PFSK-1 (cell line): ENCODE data around the gene CCHCR1.

ENCODE experiments used
- FOXP2 ChIP-seq: optimal IDR thresholded peaks from 2 replicates; pipeline ENCODE3; 2011; ENCODE audit warnings: borderline replicate concordance, control low read depth, inconsistent platforms; ENCODE audit not compliant: insufficient read depth; ENCODE audit errors: extremely low read length, extremely low read depth
- POLR2AphosphoS5 ChIP-seq: IDR thresholded peaks from 2 replicates; pipeline ENCODE4 v1.6.1; 2012; ENCODE audit warnings: low read depth, mild to moderate bottlenecking, control low read depth, low read length, moderate library complexity
- REST ChIP-seq, 2 experiments: IDR thresholded peaks; 2 replicates each; pipeline versions ENCODE4 v1.6.1 to v1.8.0; 2011 to 2012; ENCODE audit warnings: low read depth in 2 of 2, low read length in 2 of 2, control low read depth in 1 of 2, inconsistent platforms in 1 of 2, mild to moderate bottlenecking in 1 of 2, moderate library complexity in 1 of 2; ENCODE audit not compliant: insufficient read depth in 1 of 2
- SIN3A ChIP-seq: IDR thresholded peaks from 2 replicates; pipeline ENCODE4 v1.6.1; 2012; ENCODE audit warnings: mild to moderate bottlenecking, low read length, moderate library complexity, borderline replicate concordance; ENCODE audit not compliant: insufficient read depth
- TAF1 ChIP-seq: IDR thresholded peaks from 2 replicates; pipeline ENCODE4 v1.6.1; 2012; ENCODE audit warnings: low read length, control low read depth, borderline replicate concordance; ENCODE audit not compliant: insufficient read depth

CCHCR1 gene

GRCh38 chr6:31114541-31114878, 43.1 kb downstream of the CCHCR1 start, which contains the start of gene PSORS1C1:
Gene PSORS1C1, plus strand, starts transcription at chr6:31114800. Its CDS starts 14,833 bp downstream, at chr6:31129633.
- TF ChIP-seq REST (IDR thresholded peaks at IDR 0.05; ENCODE audit: insufficient read depth in 1 of 2, low read depth in 2 of 2, low read length in 2 of 2) (no peak), FOXP2 (no peak), TAF1 (no peak), SIN3A (0 out of 2 replicates have a peak, but pooled peaks have one; percentile 8), POLR2AphosphoS5 (no peak)

DNA sequence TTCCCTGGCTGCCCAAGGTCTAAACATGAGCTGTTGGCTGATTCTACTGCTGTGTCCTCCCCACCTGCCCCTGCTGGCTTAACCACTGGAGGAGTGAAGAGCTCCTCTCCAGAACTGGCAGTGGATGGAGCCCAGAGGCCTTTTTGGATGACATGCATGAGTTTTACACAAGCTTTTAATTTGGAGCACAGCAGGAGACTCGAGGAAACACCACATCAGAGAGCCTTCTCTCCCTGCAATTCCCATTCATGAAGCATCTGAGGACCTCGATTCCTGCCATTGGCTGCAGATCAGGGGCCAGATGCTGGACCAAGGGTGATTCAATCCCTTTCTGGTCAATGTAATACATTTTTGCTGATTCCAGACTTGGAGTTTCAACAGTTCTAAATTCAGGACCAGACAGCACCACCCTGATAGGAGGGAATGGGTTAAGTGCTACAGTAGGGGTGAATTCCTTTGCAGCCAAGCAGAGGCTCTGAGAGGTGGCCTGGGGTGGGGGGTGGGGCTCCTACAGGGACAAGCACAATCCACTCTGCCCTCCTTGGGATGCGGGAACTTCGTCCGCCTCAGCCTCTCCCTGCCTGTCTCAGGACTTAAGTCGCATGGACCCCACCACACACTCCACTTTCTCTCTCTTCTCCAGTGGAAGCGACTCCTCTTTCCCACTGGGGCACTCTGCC, 43.6 kb downstream of the CCHCR1 start:
- no peak for TF ChIP-seq REST (IDR thresholded peaks at IDR 0.05; ENCODE audit: insufficient read depth in 1 of 2, low read depth in 2 of 2, low read length in 2 of 2)
- TF ChIP-seq FOXP2, result no peak
- TF ChIP-seq POLR2AphosphoS5, result no peak; the same call in 1 of the 2 replicates
- TF ChIP-seq SIN3A, result no peak
- no peak for TF ChIP-seq TAF1

DNA sequence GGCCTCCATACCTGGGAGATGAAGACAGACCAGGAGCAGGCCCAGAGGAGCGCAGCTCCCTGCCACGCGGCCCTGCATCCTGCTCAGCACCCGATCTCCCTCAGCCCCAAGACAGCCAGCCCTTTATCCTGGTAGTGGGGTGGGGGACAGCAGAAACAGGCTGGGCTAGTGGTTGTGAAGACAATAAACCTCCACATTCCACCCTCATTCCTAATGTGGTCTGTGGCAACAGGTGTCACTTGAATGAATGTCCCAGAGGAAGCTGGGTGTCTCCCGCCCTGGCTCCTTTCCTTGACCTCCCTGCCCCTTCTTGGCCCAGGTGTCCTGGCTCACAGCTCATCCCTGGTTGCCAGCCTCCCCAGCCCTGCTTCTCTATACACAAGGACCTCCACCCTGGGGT, 45.1 kb downstream of the CCHCR1 start, which contains the start of gene C6orf15:
C6orf15 (minus strand) TSS at position 98 of the 400 bp plus-strand sequence; CDS start at position 78, 20 bp downstream.
- no peak for TF ChIP-seq SIN3A
- TF ChIP-seq REST (IDR thresholded peaks at IDR 0.05; ENCODE audit: insufficient read depth in 1 of 2, low read depth in 2 of 2, low read length in 2 of 2), result no peak
- no peak for TF ChIP-seq POLR2AphosphoS5
- no peak for TF ChIP-seq FOXP2
- TF ChIP-seq TAF1, result no peak

GRCh38 chr6:31111712-31112111, 45.9 kb downstream of the CCHCR1 start:
- TF ChIP-seq SIN3A (no peak), REST (IDR thresholded peaks at IDR 0.05; ENCODE audit: insufficient read depth in 1 of 2, low read depth in 2 of 2, low read length in 2 of 2) (no peak), TAF1 (no peak), FOXP2 (no peak), POLR2AphosphoS5 (no peak)
